HepG2 (cell line): ENCODE measurements around the gene TERC. TPM values are rescaled to one million over a fixed set of nuclear protein-coding genes. Genes with fewer than 3 reads are reported as not detected.
A peak's percentile ranks its signal among the peaks of the same experiment; 100 is the strongest.

Experiments used
- ATF4 ChIP-seq, 2 experiments: fragments of 450-650 bp in 1 of 2; sonication (generic) in 1 of 2; formaldehyde crosslinking; IDR thresholded peaks; 2 replicates each; pipeline versions ENCODE4 v1.5.0 to v1.8.0; 2020 to 2022; ENCODE audit warnings: mild to moderate bottlenecking in 1 of 2, missing genetic modification reagents in 1 of 2
- CREB3 ChIP-seq: sonication (generic); formaldehyde crosslinking; IDR thresholded peaks from 2 replicates; pipeline ENCODE4 v1.5.0; 2020; ENCODE audit warnings: missing genetic modification reagents
- PCBP1 ChIP-seq: fragments of 200-400 bp; formaldehyde crosslinking; IDR thresholded peaks from 2 replicates; pipeline ENCODE4 v1.6.1; 2017; ENCODE audit warnings: mild to moderate bottlenecking, low read depth, low read length, borderline replicate concordance
- PTBP1 ChIP-seq: fragments of 200-400 bp; formaldehyde crosslinking; IDR thresholded peaks from 2 replicates; pipeline ENCODE4 v1.6.1; 2018; ENCODE audit warnings: low read length, low read depth; ENCODE audit not compliant: poor library complexity, severe bottlenecking
- SCMH1 ChIP-seq: sonication (generic); formaldehyde crosslinking; IDR thresholded peaks from 2 replicates; pipeline ENCODE4 v1.9.0; 2021; ENCODE audit warnings: missing genetic modification reagents, mild to moderate bottlenecking, borderline replicate concordance
- THAP7 ChIP-seq: sonication (generic); formaldehyde crosslinking; IDR thresholded peaks from 2 replicates; pipeline ENCODE4 v1.8.1; 2023; ENCODE audit warnings: mild to moderate bottlenecking, missing genetic modification reagents
- U2AF2 ChIP-seq: fragments of 200-400 bp; formaldehyde crosslinking; IDR thresholded peaks from 2 replicates; pipeline ENCODE4 v1.6.1; 2017; ENCODE audit warnings: low read depth, mild to moderate bottlenecking, low read length
- ZBTB26 ChIP-seq: IDR thresholded peaks from 2 replicates; pipeline ENCODE4 v1.6.1; 2016; ENCODE audit warnings: missing compliant biosample characterization, missing genetic modification reagents, borderline replicate concordance
- ZBTB49 ChIP-seq: sonication (generic); formaldehyde crosslinking; IDR thresholded peaks from 2 replicates; pipeline ENCODE4 v1.4.0; 2020; ENCODE audit warnings: missing genetic modification reagents, borderline replicate concordance
- ZNF281 ChIP-seq: sonication (generic); formaldehyde crosslinking; IDR thresholded peaks from 2 replicates; pipeline ENCODE4 v1.4.0; 2020; ENCODE audit warnings: missing genetic modification reagents, borderline replicate concordance
- ZNF329 ChIP-seq: sonication (generic); formaldehyde crosslinking; IDR thresholded peaks from 2 replicates; pipeline ENCODE4 v1.9.0; 2021; ENCODE audit warnings: low read depth, mild to moderate bottlenecking, missing genetic modification reagents
- ZNF33A ChIP-seq: sonication (generic); formaldehyde crosslinking; IDR thresholded peaks from 2 replicates; pipeline ENCODE4 v1.5.1; 2020; ENCODE audit warnings: missing genetic modification reagents, mild to moderate bottlenecking, moderate library complexity, borderline replicate concordance
- ZNF639 ChIP-seq: conservative IDR thresholded peaks from 2 replicates; pipeline ENCODE4 v1.6.1; 2018; ENCODE audit warnings: missing genetic modification reagents
- ZNF7 ChIP-seq: IDR thresholded peaks from 2 replicates; pipeline ENCODE4 v1.6.1; 2016; ENCODE audit warnings: missing biosample characterization, missing genetic modification reagents
- polyA plus RNA-seq, 8 experiments: library from polyadenylated mRNA; depleted of rRNA in 3 of 8; stranded (reverse) in 7 of 8; unstranded in 1 of 8; fragments of >200 nt; fragmentation: Illumina TruSeq in 4 of 8; extraction: Trizol in 4 of 8; gene quantifications; 2 replicates each; pipeline versions ENCODE4 v1.2.1 to v1.2.3, GENCODE V29; 2011 to 2016; ENCODE audit warnings: low read depth in 4 of 8, missing spikeins in 1 of 8, mixed read lengths in 1 of 8; ENCODE audit not compliant: insufficient read depth in 1 of 8
- total RNA-seq, 5 experiments: library from RNA; depleted of rRNA; stranded (reverse); fragments of >200 nt; fragmentation: Illumina TruSeq; extraction: Trizol; gene quantifications; 2 replicates each; pipeline ENCODE4 v1.2.3, GENCODE V29; 2016; ENCODE audit warnings: low read depth in 1 of 5

Gene TERC
- total and polyA plus RNA-seq, 2 of the 13 experiments (the other 11 are each of a cell fraction or from before 2014, with no cell fraction given), result 1.3 to 74.6 TPM

GRCh38 chr3:169772897-169773816 is 8.3 kb upstream of the TERC start, which contains the start of gene MYNN (continued):
- TF ChIP-seq ZBTB49 (no peak), PTBP1 (no peak), THAP7 (CRISPR knock-in tag) (peak; percentile 76; the same call in 1 of the 2 replicates), CREB3 (CRISPR knock-in tag) (peak; percentile 36; the same call in 1 of the 2 replicates), ZNF281 (CRISPR knock-in tag) (no peak; the same call in 1 of the 2 replicates), ZNF33A (CRISPR knock-in tag) (no peak), SCMH1 (CRISPR knock-in tag) (no peak), PCBP1 (no peak), ZNF329 (no peak), ZNF639 (CRISPR knock-in tag) (peak; percentile 57; the same call in 1 of the 2 replicates), ZNF7 (no peak), ZBTB26 (CRISPR knock-in tag) (peak; percentile 64; the same call in 1 of the 2 replicates), U2AF2 (no peak), ATF4 (CRISPR knock-in tag; IDR thresholded peaks at IDR 0.05) (no peak; a peak in 1 of 4 replicates)
